Uterus (tissue), 2 donors: Measurements from ENCODE around the gene GJA5.

Source experiments
- CTCF ChIP-seq, 4 experiments: fragments of 200-600 bp in 2 of 4; fragments of 450-650 bp in 2 of 4; sonication (generic) in 2 of 4; IDR thresholded peaks; one replicate each; pipeline ENCODE4 v1.5.1; 2016 to 2019; ENCODE audit warnings: antibody characterized with exemption in 4 of 4, mild to moderate bottlenecking in 2 of 4, moderate library complexity in 1 of 4
- POLR2A ChIP-seq, 2 donors: fragments of 450-650 bp; IDR thresholded peaks; one replicate each; pipeline ENCODE4 v1.6.1; 2016; ENCODE audit warnings: antibody characterized with exemption in 2 of 2, mild to moderate bottlenecking in 1 of 2, moderate library complexity in 1 of 2

- TF ChIP-seq CTCF (IDR thresholded peaks at IDR 0.05) = no peak
- TF ChIP-seq POLR2A (IDR thresholded peaks at IDR 0.05) = no peak
Observed at GRCh38 chr1:147756341-147756740, 4.1 kb downstream of the GJA5 start.
